Neural cell (in vitro differentiated cells): Measurements from ENCODE around the gene FCGBP. TPM values are rescaled to one million over a fixed set of nuclear protein-coding genes. Genes with fewer than 3 reads are reported as not detected.

Source experiments
- H2AFZ ChIP-seq: fragments of 200-600, 300-800 bp; sonication (generic), shearing (Covaris generic); 2 replicates; pipeline ENCODE4 v1.6.0; 2014; ENCODE audit warnings: low read depth, mild to moderate bottlenecking, antibody characterized with exemption, low read length, moderate library complexity
- H3F3A ChIP-seq: fragments of 200-600 bp; shearing (Covaris generic); 2 replicates; pipeline ENCODE4 v1.6.1; 2016; ENCODE audit warnings: mild to moderate bottlenecking, moderate library complexity, mixed read lengths, antibody characterized with exemption, low read length; ENCODE audit not compliant: insufficient read depth, poor library complexity, severe bottlenecking
- H3K27ac ChIP-seq: fragments of 200-600, 300-800 bp; sonication (generic), shearing (Covaris generic); 2 replicates; pipeline ENCODE4 v1.5.1; 2014; ENCODE audit warnings: mild to moderate bottlenecking, low read length, moderate library complexity
- H3K27me3 ChIP-seq: fragments of 300-800, 200-600 bp; sonication (generic), shearing (Covaris generic); 2 replicates; pipeline ENCODE4 v1.6.0; 2014; ENCODE audit warnings: mild to moderate bottlenecking, low read depth, low read length, moderate library complexity; ENCODE audit not compliant: insufficient read depth
- H3K36me3 ChIP-seq: fragments of 300-800, 200-600 bp; sonication (generic), shearing (Covaris generic); 2 replicates; pipeline ENCODE4 v1.5.1; 2014; ENCODE audit warnings: mild to moderate bottlenecking, antibody characterized with exemption, low read length, moderate library complexity; ENCODE audit not compliant: insufficient read depth
- H3K4me2 ChIP-seq: fragments of 300-800, 200-600 bp; sonication (generic), shearing (Covaris generic); 2 replicates; pipeline ENCODE4 v1.6.0; 2014; ENCODE audit warnings: mild to moderate bottlenecking, low read length
- H3K4me3 ChIP-seq: fragments of 300-800, 200-600 bp; sonication (generic), shearing (Covaris generic); 2 replicates; pipeline ENCODE4 v1.5.1; 2014; ENCODE audit warnings: mild to moderate bottlenecking, low read length, moderate library complexity
- H3K79me2 ChIP-seq: fragments of 200-600 bp; shearing (Covaris generic); replicated peaks from 2 replicates; pipeline ENCODE4 v1.6.0; 2014; ENCODE audit warnings: mild to moderate bottlenecking, low read length, moderate library complexity; ENCODE audit not compliant: insufficient read depth
- H3K9ac ChIP-seq: fragments of 300-800, 200-600 bp; sonication (generic), shearing (Covaris generic); 2 replicates; pipeline ENCODE4 v1.6.1; 2016; ENCODE audit warnings: mild to moderate bottlenecking, low read length, mixed read lengths
- H3K9me2 ChIP-seq: fragments of 200-600 bp; shearing (Covaris generic); 2 replicates; pipeline ENCODE4 v1.6.1; 2016; ENCODE audit warnings: mild to moderate bottlenecking, low read length, mixed read lengths; ENCODE audit not compliant: insufficient read depth
- H3K9me3 ChIP-seq: fragments of 200-600, 300-800 bp; sonication (generic), shearing (Covaris generic); 2 replicates; pipeline ENCODE4 v1.6.1; 2016; ENCODE audit warnings: mild to moderate bottlenecking, mixed run types, low read length, moderate library complexity, mixed read lengths
- H4K20me1 ChIP-seq: fragments of 200-600 bp; shearing (Covaris generic); 2 replicates; pipeline ENCODE4 v1.6.1; 2016; ENCODE audit warnings: mild to moderate bottlenecking, mixed run types; ENCODE audit not compliant: insufficient read depth
- EP300 ChIP-seq: fragments of 450-650 bp; conservative IDR thresholded peaks from 2 replicates; pipeline ENCODE4 v1.6.1; 2014; ENCODE audit warnings: antibody characterized with exemption, mild to moderate bottlenecking, moderate library complexity; ENCODE audit not compliant: poor library complexity, severe bottlenecking
- EZH2 ChIP-seq: fragments of 200-600, 300-800 bp; shearing (Covaris generic), sonication (generic); IDR thresholded peaks from 2 replicates; pipeline ENCODE4 v1.6.1; 2014; ENCODE audit warnings: antibody characterized with exemption, low read length, borderline replicate concordance, mild to moderate bottlenecking; ENCODE audit not compliant: insufficient read depth, poor library complexity, severe bottlenecking
- MXI1 ChIP-seq: fragments of 450-650 bp; conservative IDR thresholded peaks from 2 replicates; pipeline ENCODE4 v1.6.1; 2014; ENCODE audit warnings: antibody characterized with exemption, mild to moderate bottlenecking; ENCODE audit not compliant: poor library complexity, severe bottlenecking
- POLR2AphosphoS5 ChIP-seq: IDR thresholded peaks from 2 replicates; pipeline ENCODE4 v1.6.1; 2012
- RAD21 ChIP-seq: fragments of 450-650 bp; conservative IDR thresholded peaks from 2 replicates; pipeline ENCODE4 v1.6.1; 2014; ENCODE audit warnings: antibody characterized with exemption, mild to moderate bottlenecking, moderate library complexity
- SMC3 ChIP-seq: fragments of 450-650 bp; conservative IDR thresholded peaks from 2 replicates; pipeline ENCODE4 v1.6.1; 2014; ENCODE audit warnings: antibody characterized with exemption, mild to moderate bottlenecking, moderate library complexity; ENCODE audit not compliant: poor library complexity
- TAF1 ChIP-seq: IDR thresholded peaks from 2 replicates; pipeline ENCODE4 v1.6.1; 2012; ENCODE audit warnings: low read depth
- polyA plus RNA-seq: library from polyadenylated mRNA; depleted of rRNA; stranded (reverse); fragments of >200 nt; gene quantifications from 2 replicates; pipeline ENCODE4 v1.2.3, GENCODE V29; 2014
- TF ChIP-seq, protein P1 (sequence below): IDR thresholded peaks from 2 replicates; pipeline ENCODE4 v1.6.1; 2012; ENCODE audit warnings: borderline replicate concordance
- TF ChIP-seq, protein P2 (sequence below): fragments of 450-650 bp; IDR thresholded peaks from 2 replicates; pipeline ENCODE4 v1.5.1; 2014; ENCODE audit warnings: antibody characterized with exemption, mild to moderate bottlenecking, moderate library complexity; ENCODE audit not compliant: poor library complexity, severe bottlenecking

FCGBP gene
- polyA plus RNA-seq, 1 donor from 2014 or later: 0.26 TPM

DNA sequence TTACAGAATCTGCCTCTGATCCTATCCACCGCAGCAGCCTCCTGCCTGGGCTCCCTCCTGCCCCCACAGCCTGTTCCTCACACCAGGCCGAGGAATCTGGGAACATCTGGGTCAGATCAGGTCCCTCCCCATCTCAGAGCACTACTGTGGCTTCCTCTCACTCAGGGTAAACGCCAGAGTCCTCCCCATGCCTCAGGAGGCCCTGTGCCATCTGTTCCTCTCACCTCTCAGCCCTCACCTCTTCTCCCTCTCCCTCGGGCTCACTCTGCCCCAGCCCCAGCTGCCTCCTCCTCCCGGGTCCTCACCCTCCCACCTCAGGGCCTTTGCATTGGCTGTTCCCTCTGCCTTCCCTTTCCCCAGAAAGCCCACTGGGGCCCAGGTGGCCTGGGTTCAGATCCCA is 18.2 kb downstream of the FCGBP start:
- Histone ChIP-seq H3K4me3 (no peak overlapping the region), H3K79me2 (no peaks in the 10 kb centered on the region), H2AFZ (no peak overlapping the region), H3K9me3 (no peaks in the 10 kb centered on the region), H3K27me3 (no peaks in the 10 kb centered on the region), H3K9me2 (no peaks in the 10 kb centered on the region), H4K20me1 (no peaks in the 10 kb centered on the region), H3K9ac (no peak overlapping the region), H3F3A (no peaks in the 10 kb centered on the region), H3K27ac (no peak overlapping the region), H3K4me2 (no peak overlapping the region), H3K36me3 (no peaks in the 10 kb centered on the region)
- TF ChIP-seq, protein P1, sequence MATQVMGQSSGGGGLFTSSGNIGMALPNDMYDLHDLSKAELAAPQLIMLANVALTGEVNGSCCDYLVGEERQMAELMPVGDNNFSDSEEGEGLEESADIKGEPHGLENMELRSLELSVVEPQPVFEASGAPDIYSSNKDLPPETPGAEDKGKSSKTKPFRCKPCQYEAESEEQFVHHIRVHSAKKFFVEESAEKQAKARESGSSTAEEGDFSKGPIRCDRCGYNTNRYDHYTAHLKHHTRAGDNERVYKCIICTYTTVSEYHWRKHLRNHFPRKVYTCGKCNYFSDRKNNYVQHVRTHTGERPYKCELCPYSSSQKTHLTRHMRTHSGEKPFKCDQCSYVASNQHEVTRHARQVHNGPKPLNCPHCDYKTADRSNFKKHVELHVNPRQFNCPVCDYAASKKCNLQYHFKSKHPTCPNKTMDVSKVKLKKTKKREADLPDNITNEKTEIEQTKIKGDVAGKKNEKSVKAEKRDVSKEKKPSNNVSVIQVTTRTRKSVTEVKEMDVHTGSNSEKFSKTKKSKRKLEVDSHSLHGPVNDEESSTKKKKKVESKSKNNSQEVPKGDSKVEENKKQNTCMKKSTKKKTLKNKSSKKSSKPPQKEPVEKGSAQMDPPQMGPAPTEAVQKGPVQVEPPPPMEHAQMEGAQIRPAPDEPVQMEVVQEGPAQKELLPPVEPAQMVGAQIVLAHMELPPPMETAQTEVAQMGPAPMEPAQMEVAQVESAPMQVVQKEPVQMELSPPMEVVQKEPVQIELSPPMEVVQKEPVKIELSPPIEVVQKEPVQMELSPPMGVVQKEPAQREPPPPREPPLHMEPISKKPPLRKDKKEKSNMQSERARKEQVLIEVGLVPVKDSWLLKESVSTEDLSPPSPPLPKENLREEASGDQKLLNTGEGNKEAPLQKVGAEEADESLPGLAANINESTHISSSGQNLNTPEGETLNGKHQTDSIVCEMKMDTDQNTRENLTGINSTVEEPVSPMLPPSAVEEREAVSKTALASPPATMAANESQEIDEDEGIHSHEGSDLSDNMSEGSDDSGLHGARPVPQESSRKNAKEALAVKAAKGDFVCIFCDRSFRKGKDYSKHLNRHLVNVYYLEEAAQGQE: no peak
- TF ChIP-seq MXI1 (no peak), RAD21 (no peak)

DNA sequence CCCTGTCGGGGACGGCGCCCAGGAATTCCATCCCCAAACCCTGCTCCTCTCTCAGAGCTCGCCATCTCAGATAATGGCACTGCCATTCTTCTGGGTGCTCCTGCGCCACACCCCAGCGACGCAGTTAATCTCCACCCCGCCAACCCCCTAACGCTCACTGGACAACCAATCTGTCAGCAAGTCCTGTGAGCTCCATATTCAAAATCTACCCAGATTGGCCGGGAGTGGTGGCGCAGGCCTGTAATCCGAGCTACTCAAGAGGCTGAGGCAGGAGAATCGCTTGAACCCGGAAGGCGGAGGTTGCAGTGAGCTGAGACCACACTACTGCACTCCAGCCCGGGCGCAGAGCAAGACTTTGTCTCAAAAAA is 18.6 kb downstream of the FCGBP start:
- no peaks in the 10 kb centered on the region for H3K9me3 ChIP-seq
- H3K9ac ChIP-seq: no peak overlapping the region
- no peaks in the 10 kb centered on the region for H3K79me2 ChIP-seq
- H3K36me3 ChIP-seq: no peaks in the 10 kb centered on the region
- TF ChIP-seq MXI1 (no peak), RAD21 (no peak), SMC3 (no peak), TAF1 (no peak), EP300 (no peak), EZH2 (no peak), POLR2AphosphoS5 (no peak)
- TF ChIP-seq, protein P2, sequence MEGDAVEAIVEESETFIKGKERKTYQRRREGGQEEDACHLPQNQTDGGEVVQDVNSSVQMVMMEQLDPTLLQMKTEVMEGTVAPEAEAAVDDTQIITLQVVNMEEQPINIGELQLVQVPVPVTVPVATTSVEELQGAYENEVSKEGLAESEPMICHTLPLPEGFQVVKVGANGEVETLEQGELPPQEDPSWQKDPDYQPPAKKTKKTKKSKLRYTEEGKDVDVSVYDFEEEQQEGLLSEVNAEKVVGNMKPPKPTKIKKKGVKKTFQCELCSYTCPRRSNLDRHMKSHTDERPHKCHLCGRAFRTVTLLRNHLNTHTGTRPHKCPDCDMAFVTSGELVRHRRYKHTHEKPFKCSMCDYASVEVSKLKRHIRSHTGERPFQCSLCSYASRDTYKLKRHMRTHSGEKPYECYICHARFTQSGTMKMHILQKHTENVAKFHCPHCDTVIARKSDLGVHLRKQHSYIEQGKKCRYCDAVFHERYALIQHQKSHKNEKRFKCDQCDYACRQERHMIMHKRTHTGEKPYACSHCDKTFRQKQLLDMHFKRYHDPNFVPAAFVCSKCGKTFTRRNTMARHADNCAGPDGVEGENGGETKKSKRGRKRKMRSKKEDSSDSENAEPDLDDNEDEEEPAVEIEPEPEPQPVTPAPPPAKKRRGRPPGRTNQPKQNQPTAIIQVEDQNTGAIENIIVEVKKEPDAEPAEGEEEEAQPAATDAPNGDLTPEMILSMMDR: no peak
- TF ChIP-seq, protein P1: no peak
- H4K20me1 ChIP-seq: no peaks in the 10 kb centered on the region
- H3F3A ChIP-seq: no peaks in the 10 kb centered on the region
- no peak overlapping the region for H2AFZ ChIP-seq
- no peak overlapping the region for H3K4me2 ChIP-seq
- no peaks in the 10 kb centered on the region for H3K27me3 ChIP-seq
- H3K27ac ChIP-seq: no peak overlapping the region
- H3K9me2 ChIP-seq: no peaks in the 10 kb centered on the region
- no peak overlapping the region for H3K4me3 ChIP-seq
